T-helper 2 cell treated with Interferon-gamma antibody and Interleukin-4, amounts not matched to agents 100 ng/mL and 5 ng/mL, for 36 hours (primary cell): ENCODE results near the gene MISP. TPM values are rescaled to one million over a fixed set of nuclear protein-coding genes. Genes with fewer than 3 reads are reported as not detected.

ENCODE experiments used
- intact Hi-C: fragments of 100-400 bp; cut with micrococcal nuclease; formaldehyde crosslinking; loops from one replicate; pipeline ENCODE4 v1.15.1; 2023
- total RNA-seq: library from RNA; stranded (reverse); gene quantifications from 2 replicates; pipeline ENCODE4 v1.2.3, GENCODE V29; 2022

MISP gene
- total RNA-seq, 1 donor from 2014 or later: not detected

GRCh38 chr19:795691-796581, 45.0 kb downstream of the MISP start:
- intact Hi-C loops: loop anchor here (2.0 to 5.0 kb wide), 3 partner anchors 77 to 445 kb away; partner anchors contain the start of genes ATP5F1D and GPX4

- intact Hi-C loops: loop anchor here (1.0 to 5.0 kb wide), 7 partner anchors 76 to 444 kb away; partner anchors contain the start of genes ATP5F1D, GPX4, RNF126 and RNU6-2
Measured at GRCh38 chr19:796692-797527, 46.0 kb downstream of the MISP start, which contains the start of gene PTBP1. Gene PTBP1, plus strand, starts transcription at chr19:797452. Its CDS starts 46 bp downstream, at chr19:797498.

- intact Hi-C loops: loop anchor here (1.0 to 5.0 kb wide), 7 partner anchors 75 to 443 kb away; partner anchors contain the start of genes ATP5F1D, GPX4, RNF126 and RNU6-2
Measured at GRCh38 chr19:797528-798414, 46.9 kb downstream of the MISP start.

- intact Hi-C loops: loop anchor here (5.0 kb wide), 1 partner anchor 304 kb away; the partner anchor contains the start of gene GPX4
Measured at GRCh38 chr19:798415-799075, 47.6 kb downstream of the MISP start.

- intact Hi-C loops: loop anchor here (5.0 kb wide), 1 partner anchor 303 kb away; the partner anchor contains the start of gene GPX4
Measured at GRCh38 chr19:799076-799881, 48.4 kb downstream of the MISP start.

GRCh38 chr19:800360-801029, 49.6 kb downstream of the MISP start:
- intact Hi-C loops: no loop called here

GRCh38 chr19:801030-801860, 50.3 kb downstream of the MISP start:
- intact Hi-C loops: no loop called here

- intact Hi-C loops: no loop called here
Measured at GRCh38 chr19:801861-802497, 51.1 kb downstream of the MISP start.

- intact Hi-C loops: no loop called here
Measured at GRCh38 chr19:802498-803098, 51.7 kb downstream of the MISP start.

- intact Hi-C loops: no loop called here
Measured at GRCh38 chr19:803099-803561, 52.2 kb downstream of the MISP start.

GRCh38 chr19:803686-804418, 52.9 kb downstream of the MISP start:
- intact Hi-C loops: no loop called here

GRCh38 chr19:804419-805165, 53.7 kb downstream of the MISP start:
- intact Hi-C loops: no loop called here

GRCh38 chr19:805166-805551, 54.2 kb downstream of the MISP start:
- intact Hi-C loops: no loop called here

GRCh38 chr19:805600-806550, 55.0 kb downstream of the MISP start:
- intact Hi-C loops: no loop called here
